HG03521 (cell line): ENCODE measurements around the gene XPNPEP2.

Experiments
- ATAC-seq: cut with Tn5 transposase; IDR thresholded peaks from one replicate; pipeline ENCODE4 v1.9.1; 2021; ENCODE audit warnings: mild to moderate bottlenecking, moderate library complexity; ENCODE audit not compliant: unreplicated experiment

Gene XPNPEP2

GRCh38 chrX:129779086-129779672 lies 40.4 kb downstream of the XPNPEP2 start:
- ATAC-seq, result no peak

GRCh38 chrX:129779747-129780146 lies 41.0 kb downstream of the XPNPEP2 start, which contains the start of gene SASH3:
TSS of gene SASH3 (plus strand) at chrX:129779949. CDS start at chrX:129780098, 149 bp downstream.
- ATAC-seq, result peak; percentile 24

GRCh38 chrX:129780441-129781105 lies 41.8 kb downstream of the XPNPEP2 start:
- ATAC-seq, result no peak

GRCh38 chrX:129781134-129781672 lies 42.4 kb downstream of the XPNPEP2 start:
- ATAC-seq, result peak; percentile 75

GRCh38 chrX:129781680-129782495 lies 43.1 kb downstream of the XPNPEP2 start:
- ATAC-seq, result no peak

GRCh38 chrX:129782706-129783105 lies 43.9 kb downstream of the XPNPEP2 start:
- ATAC-seq, result no peak

GRCh38 chrX:129783291-129783713 lies 44.5 kb downstream of the XPNPEP2 start:
- ATAC-seq, result no peak

- ATAC-seq, result no peak
These were observed 45.6 kb downstream of the XPNPEP2 start for GRCh38 chrX:129784371-129784770.

GRCh38 chrX:129785160-129785947 lies 46.6 kb downstream of the XPNPEP2 start:
- ATAC-seq, result no peak

- peak; percentile 87 for ATAC-seq
These were observed 47.5 kb downstream of the XPNPEP2 start for GRCh38 chrX:129786210-129786651.

GRCh38 chrX:129787336-129788055 lies 48.7 kb downstream of the XPNPEP2 start:
- no peak for ATAC-seq

- no peak for ATAC-seq
These were observed 49.7 kb downstream of the XPNPEP2 start for GRCh38 chrX:129788527-129788926.

- no peak for ATAC-seq
These were observed 51.4 kb downstream of the XPNPEP2 start for GRCh38 chrX:129790146-129790545.

GRCh38 chrX:129790808-129791207 lies 52.0 kb downstream of the XPNPEP2 start:
- ATAC-seq, result no peak

GRCh38 chrX:129791336-129791735 lies 52.6 kb downstream of the XPNPEP2 start:
- ATAC-seq, result no peak

- no peak for ATAC-seq
These were observed 53.3 kb downstream of the XPNPEP2 start for GRCh38 chrX:129791961-129792570.

- ATAC-seq, result no peak
These were observed 54.0 kb downstream of the XPNPEP2 start for GRCh38 chrX:129792586-129793291.

GRCh38 chrX:129793604-129794191 lies 54.9 kb downstream of the XPNPEP2 start:
- no peak for ATAC-seq
